ENCODE data around the gene SDK1.

SDK1 gene

GRCh38 chr7:4209126-4209525, 908.1 kb downstream of the SDK1 start:
- POLR2A ChIA-PET (ENCODE audit: low non-redundant PET): no interaction called here
- TF ChIP-seq, protein P1, sequence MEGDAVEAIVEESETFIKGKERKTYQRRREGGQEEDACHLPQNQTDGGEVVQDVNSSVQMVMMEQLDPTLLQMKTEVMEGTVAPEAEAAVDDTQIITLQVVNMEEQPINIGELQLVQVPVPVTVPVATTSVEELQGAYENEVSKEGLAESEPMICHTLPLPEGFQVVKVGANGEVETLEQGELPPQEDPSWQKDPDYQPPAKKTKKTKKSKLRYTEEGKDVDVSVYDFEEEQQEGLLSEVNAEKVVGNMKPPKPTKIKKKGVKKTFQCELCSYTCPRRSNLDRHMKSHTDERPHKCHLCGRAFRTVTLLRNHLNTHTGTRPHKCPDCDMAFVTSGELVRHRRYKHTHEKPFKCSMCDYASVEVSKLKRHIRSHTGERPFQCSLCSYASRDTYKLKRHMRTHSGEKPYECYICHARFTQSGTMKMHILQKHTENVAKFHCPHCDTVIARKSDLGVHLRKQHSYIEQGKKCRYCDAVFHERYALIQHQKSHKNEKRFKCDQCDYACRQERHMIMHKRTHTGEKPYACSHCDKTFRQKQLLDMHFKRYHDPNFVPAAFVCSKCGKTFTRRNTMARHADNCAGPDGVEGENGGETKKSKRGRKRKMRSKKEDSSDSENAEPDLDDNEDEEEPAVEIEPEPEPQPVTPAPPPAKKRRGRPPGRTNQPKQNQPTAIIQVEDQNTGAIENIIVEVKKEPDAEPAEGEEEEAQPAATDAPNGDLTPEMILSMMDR (conservative IDR thresholded peaks at IDR 0.05; ENCODE audit: low read depth): no peak
- CTCF ChIA-PET: no interaction called here
- H3K27ac ChIP-seq: no peak overlapping the region
- no peak for DNase-seq (ENCODE audit: low spot score)

DNA sequence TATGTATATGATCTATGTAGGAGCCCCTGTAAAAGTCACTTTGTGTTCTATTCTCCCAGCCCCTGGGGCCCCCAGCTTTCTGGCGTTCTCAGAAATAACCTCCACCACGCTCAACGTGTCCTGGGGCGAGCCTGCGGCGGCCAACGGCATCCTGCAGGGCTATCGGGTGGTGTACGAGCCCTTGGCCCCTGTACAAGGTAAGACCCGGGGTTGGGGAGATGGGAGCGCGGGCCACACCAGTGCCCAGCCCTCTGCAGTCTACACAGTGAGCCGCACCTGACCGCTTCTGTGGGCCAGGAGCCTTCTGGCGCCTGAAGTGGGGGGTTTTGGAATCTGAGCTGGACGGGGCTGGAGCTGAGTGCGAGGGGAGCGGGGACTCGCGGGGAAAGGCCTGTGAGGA, 908.9 kb downstream of the SDK1 start:
- TF ChIP-seq, protein P1 (conservative IDR thresholded peaks at IDR 0.05; ENCODE audit: low read depth): no peak
- CTCF ChIA-PET: no interaction called here
- DNase-seq (ENCODE audit: low spot score): no peak
- POLR2A ChIA-PET (ENCODE audit: low non-redundant PET): no interaction called here
- no peak overlapping the region for H3K27ac ChIP-seq

- ChIA-PET POLR2A (ENCODE audit: low non-redundant PET) (no interaction called here), CTCF (no interaction called here)
Observed at GRCh38 chr7:4210821-4211220, 909.8 kb downstream of the SDK1 start.

GRCh38 chr7:4211261-4211660, 910.2 kb downstream of the SDK1 start:
- H3K27ac ChIP-seq: no peak overlapping the region
- no peak for DNase-seq (ENCODE audit: low spot score)
- ChIA-PET CTCF (no interaction called here), POLR2A (ENCODE audit: low non-redundant PET) (no interaction called here)
- TF ChIP-seq, protein P1 (conservative IDR thresholded peaks at IDR 0.05; ENCODE audit: low read depth): no peak

More at GRCh38 chr7:4210821-4211220, 909.8 kb downstream of the SDK1 start:
- no peak overlapping the region for H3K27ac ChIP-seq
- TF ChIP-seq, protein P1 (conservative IDR thresholded peaks at IDR 0.05; ENCODE audit: low read depth): no peak
- DNase-seq (ENCODE audit: low spot score): no peak

DNA sequence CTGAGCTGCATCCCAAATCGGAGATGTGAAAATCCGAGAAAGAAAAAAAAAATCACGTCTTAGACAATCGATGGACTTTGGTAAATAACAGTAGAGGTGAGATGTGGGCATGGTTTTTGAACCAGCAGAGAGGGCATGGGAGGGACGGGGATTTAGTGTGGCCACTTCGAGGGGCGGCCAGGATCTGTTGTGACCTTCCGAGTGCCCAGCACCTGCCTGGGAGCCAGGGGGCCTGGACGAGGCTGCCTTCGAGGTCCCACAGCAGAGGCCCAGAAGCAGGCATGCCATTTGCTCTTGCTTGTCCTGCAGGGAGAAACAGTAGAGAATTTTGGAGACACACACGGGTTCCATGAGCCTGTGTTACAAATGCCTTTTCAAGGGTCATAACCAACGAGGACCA, 911.3 kb downstream of the SDK1 start:
- no peak for DNase-seq (ENCODE audit: low spot score)
- no peak overlapping the region for H3K27ac ChIP-seq
- TF ChIP-seq, protein P1 (conservative IDR thresholded peaks at IDR 0.05; ENCODE audit: low read depth): no peak
- POLR2A ChIA-PET (ENCODE audit: low non-redundant PET): no interaction called here
- CTCF ChIA-PET: interaction anchor here (0.7 kb wide), 1 partner anchor 162 kb away, joined by 3 read pairs; no protein-coding TSS in a partner anchor

- TF ChIP-seq, protein P1 (conservative IDR thresholded peaks at IDR 0.05; ENCODE audit: low read depth): no peak
- no peak overlapping the region for H3K27ac ChIP-seq
- ChIA-PET CTCF (no interaction called here), POLR2A (ENCODE audit: low non-redundant PET) (no interaction called here)
- DNase-seq (ENCODE audit: low spot score): no peak
Observed at GRCh38 chr7:4214291-4215155, 913.5 kb downstream of the SDK1 start.
